NCI-H1694 (cell line): ENCODE results near the gene BPI.
"Not testable (repeated sequence)": the region's sequence is repeated elsewhere in the genome, so short reads cannot be mapped to it uniquely, and the experiment has no call there.

Experiments used
- DNase-seq: peaks from one replicate; lab custom pipeline; 2025; lab: John Stamatoyannopoulos, UW

The BPI gene

GRCh38 chr20:38278131-38278530 lies 25.8 kb upstream of the BPI start:
- DNase-seq = no peak

- DNase-seq = no peak
Measured at GRCh38 chr20:38278763-38279162, 25.2 kb upstream of the BPI start.

DNA sequence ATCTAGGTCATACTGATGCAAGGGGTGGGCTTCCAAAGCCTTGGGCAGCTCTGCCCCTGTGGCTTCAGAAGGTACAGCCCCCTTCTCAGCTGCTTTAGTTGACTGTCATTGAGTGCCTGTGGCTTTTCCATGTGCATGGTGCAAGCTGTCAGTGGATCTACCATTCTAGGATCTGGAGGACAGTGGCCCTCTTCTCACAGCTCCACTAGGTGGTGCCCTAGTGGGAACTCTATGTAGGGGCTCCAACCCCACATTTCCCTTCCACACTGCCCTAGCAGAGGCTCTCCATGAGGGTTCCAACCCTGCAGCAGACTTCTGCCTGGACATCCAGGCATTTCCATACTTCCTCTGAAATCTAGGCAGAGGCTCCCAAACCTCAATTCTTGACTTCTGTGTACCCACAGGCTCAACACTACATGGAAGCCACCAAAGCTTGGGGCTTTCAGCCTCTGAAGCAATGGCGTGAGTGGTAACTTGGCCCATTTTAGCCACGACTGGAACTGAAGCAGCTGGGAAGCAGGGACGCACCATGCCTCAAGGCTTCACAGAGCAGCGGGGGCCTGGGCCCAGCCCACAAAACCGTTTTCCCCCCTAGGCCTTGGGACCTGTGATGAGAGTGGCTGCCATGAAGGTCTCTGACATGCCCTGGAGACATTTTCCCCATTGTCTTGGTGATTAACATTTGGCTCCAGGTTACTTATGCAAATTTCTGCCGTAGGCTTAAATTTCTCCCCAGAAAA lies 22.6 kb upstream of the BPI start:
- DNase-seq = not testable (repeated sequence)

DNA sequence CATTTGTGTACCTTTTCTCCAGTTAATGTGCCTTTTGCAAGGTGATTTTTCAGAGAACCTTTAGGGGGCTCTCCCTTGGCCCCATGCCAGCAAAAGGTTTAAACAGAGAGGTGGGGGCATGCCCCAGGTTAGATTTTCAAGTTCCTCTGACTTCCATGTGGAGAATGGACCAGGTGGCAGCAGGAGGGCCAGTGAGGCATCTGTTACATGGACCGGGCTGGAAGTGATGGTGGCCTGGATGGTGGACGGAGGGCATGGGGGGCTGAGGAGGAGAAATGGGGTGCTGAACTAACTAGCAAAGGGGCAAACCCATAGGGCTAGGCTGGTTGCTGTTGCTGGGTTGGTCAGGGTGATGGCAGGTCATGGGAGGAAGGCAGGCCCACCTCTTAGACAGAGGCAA lies 20.7 kb upstream of the BPI start:
- no peak for DNase-seq

DNA sequence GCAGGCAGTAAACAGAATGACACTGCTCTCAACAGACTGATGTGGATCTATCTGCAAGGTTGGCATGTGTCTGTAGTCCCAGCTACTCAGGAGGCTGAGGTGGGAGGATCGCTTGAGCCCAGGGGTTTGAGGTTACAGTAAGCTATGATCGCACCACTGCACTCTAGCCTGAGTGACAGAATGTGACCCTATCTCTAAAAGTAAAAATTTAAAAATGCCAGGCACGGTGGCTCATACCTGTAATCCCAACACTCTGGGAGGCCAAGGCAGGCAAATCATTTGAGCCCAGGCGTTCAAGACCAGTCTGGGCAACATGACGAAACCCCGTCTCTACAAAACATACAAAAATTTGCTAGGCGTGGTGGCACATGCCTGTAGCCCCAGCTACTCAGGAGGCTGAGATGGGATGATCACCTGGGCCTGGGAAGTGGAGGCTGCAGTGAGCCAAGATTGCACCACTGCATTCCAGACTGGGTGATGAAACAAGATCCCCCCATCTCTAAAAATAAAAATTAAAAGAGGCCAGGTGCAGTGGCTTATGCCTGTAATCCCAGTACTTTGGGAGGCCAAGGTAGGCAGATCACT lies 19.8 kb upstream of the BPI start:
- DNase-seq = not testable (repeated sequence)

- DNase-seq = no peak
Measured at GRCh38 chr20:38284893-38285444, 19.0 kb upstream of the BPI start.

- DNase-seq = no peak
Measured at GRCh38 chr20:38286586-38287531, 17.1 kb upstream of the BPI start.

- DNase-seq = no peak
Measured at GRCh38 chr20:38290829-38291814, 12.8 kb upstream of the BPI start.

DNA sequence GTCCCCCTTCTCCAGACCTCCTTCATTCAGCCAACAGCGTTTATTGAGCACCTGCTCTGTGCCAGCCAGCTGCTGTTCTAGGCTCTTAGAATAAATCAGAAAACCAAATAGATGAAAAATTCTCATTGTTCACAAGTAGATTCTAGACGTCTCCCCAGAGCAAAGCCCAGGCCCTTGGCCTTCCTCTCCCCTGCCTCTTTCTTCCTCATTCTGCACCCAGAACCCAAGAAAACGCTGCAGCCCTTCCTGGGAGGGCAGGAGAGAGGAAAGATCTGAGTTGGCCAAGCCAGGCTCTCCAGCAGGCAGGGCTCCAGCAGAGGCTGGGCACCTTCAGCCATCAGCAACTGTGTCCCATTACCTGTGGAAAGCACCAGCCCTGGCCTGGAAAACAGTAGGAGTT lies 12.0 kb upstream of the BPI start:
- DNase-seq = no peak

DNA sequence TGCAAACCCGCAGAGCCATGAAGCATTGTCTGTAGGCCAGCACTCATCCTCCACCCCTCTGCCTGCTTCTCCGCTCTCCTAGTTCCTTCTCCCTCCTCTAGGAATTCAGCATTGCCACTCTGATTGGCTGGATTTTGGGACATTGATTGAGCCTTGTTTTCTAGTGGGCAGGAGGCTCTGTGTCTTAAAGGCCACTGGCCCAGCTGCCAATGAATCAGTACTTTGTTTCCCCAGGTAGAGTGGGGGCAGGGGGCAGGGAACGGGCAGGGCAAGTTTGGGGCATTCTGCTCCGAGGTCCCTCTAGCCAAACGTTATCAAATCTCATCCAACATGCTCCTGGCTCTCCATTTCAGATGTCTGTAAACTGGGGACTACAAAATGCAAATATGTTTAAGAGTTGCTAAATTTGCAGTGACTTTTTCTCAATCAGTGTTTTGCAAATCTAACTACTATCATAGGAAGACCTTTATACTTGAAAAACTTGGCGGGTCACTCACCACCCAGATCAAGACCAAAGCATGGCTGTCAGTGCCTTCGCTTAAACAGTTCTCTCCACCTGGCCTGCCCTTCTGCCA lies 10.4 kb upstream of the BPI start:
- DNase-seq = no peak

- no peak for DNase-seq
Measured at GRCh38 chr20:38294076-38294591, 9.8 kb upstream of the BPI start.

- DNase-seq = no peak
Measured at GRCh38 chr20:38295811-38296210, 8.1 kb upstream of the BPI start.

DNA sequence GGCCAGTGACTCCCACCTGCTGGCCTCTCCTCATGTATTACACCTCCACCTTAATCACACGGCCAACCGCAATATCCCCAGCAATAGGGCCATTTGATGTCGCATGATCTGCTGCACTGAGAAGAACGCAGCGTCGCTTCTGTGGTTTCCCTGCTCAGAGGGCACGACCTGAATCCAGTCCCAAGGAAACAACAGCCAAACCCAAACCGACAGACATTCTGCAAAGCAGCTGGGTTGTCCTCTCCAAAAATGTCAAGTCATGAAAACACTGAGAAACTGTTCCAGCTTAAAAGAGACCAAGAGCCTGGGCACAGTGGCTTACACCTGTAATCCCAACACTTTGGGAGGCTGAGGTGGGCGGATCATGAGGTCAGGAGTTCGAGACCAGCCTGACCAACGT lies 7.5 kb upstream of the BPI start:
- no peak for DNase-seq

DNA sequence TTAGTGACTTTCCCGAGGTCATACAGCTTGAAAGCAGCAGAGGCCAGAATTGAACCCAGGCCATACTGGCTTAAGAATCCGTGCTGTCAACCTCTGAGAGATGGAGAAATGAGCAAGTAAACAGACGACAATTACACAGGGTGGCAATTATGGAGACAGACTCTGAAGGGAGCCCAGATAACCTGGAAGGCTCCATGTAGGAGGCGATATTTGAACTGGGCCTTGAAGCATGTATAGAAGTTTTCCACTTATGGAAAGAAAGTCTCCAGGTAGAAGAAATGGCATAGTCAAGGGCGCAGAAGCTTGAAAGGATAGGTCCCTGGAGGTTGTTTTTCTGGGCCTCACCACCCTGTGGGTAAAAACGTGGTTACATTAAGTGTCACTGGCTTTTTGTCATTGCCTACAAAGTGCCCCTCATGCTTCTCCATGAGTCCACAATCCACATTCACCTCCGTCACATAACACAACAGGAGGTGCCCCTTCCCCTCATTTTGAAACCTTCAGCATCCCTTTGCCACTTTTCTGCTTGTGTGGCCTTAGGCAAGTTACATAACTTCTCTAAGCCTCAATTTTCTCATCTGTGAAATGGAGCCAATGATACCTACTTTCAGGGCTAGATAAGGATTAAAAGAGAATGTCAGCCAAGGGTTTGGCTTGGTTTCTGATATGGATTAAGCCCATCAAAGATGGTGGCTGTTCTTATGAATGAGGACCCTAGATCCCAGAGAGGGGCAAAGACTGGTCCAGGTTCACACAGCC lies 5.9 kb upstream of the BPI start:
- no peak for DNase-seq

GRCh38 chr20:38298768-38299288 lies 5.1 kb upstream of the BPI start:
- DNase-seq = no peak

- no peak for DNase-seq
Measured at GRCh38 chr20:38299963-38300362, 4.0 kb upstream of the BPI start.

DNA sequence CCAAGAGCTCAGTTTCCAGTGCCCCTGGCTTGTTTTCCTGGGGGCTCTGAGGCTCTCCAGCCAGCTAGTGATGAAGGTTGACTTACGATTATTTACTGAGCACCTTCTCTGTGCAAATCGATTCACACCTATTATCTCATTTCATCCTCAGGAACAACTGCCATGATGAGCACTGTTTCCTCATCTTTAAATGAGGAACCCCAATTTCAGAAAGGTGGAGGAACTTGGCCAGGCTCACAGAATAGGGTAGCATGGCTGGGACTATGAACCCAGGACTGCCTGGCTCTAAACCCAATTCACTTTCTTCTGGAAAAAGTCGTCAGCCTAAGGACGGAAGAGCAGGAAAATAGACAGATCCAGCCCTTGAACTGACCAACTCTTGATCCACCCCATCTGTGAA lies 3.5 kb upstream of the BPI start:
- no peak for DNase-seq

DNA sequence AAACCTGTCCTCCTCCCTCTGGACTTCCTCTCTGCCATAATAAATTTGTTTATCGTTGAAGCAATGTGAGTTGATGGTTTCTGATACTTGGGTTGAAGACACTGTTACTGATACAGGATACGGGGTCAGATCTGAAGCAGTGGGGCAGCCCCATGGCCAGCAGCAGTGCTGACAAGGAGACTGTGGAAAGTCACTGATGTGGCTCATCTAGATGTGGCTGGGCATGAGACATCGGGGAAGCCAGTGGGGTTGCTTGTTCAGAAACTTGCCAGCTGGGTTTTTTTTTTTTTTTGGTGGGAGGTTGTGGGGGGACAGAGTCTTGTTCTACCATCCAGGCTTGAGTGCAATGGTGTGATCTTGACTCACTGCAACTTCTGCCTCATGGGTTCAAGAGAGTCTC lies 2.6 kb upstream of the BPI start:
- DNase-seq = no peak

GRCh38 chr20:38302786-38303185 lies 1.2 kb upstream of the BPI start:
- DNase-seq = no peak
